Naive thymus-derived CD8-positive, alpha-beta T cell (primary cell): Measurements from ENCODE around the gene SLC4A8. TPM values are rescaled to one million over a fixed set of nuclear protein-coding genes. Genes with fewer than 3 reads are reported as not detected.
"Not testable (repeated sequence)": the region's sequence is repeated elsewhere in the genome, so short reads cannot be mapped to it uniquely, and the experiment has no call there.

Experiments
- ATAC-seq, 2 donors: fragments of 150-1000 bp; cut with Tn5 transposase in 1 of 2; sonication (Bioruptor Pico), chemical (Tn5 transposase) in 1 of 2; 1 replicate in 1 of 2; 2 replicates in 1 of 2; pipeline ENCODE4 v1.10.0; 2021; ENCODE audit warnings: mild to moderate bottlenecking in 2 of 2, moderate library complexity in 2 of 2
- POLR2A ChIA-PET: fragments of 350-600 bp; sonication (Branson Sonifier 250); formaldehyde crosslinking; loops from one replicate; lab custom pipeline; 2021; ENCODE audit warnings: antibody characterized with exemption; lab: Charles Lee
- DNase-seq, 10 donors: peaks; one replicate each; pipeline versions ENCODE4 v3.0.0 to v3.0.0-alpha.2; 2020 to 2022
- H3K27ac Mint-ChIP-seq, 10 donors: one replicate each; pipeline ENCODE4 v1.8.0; 2020 to 2022; ENCODE audit warnings: mild to moderate bottlenecking in 10 of 10, mixed read lengths in 10 of 10, moderate library complexity in 4 of 10, inconsistent platforms in 1 of 10
- H3K27me3 Mint-ChIP-seq, 5 donors: one replicate each; pipeline ENCODE4 v1.8.0; 2021 to 2022; ENCODE audit warnings: mixed read lengths in 5 of 5
- H3K36me3 Mint-ChIP-seq, 3 donors: one replicate each; pipeline ENCODE4 v1.8.0; 2020 to 2022; ENCODE audit warnings: mixed read lengths in 3 of 3, mild to moderate bottlenecking in 2 of 3, inconsistent platforms in 1 of 3
- H3K4me1 Mint-ChIP-seq, 4 donors: one replicate each; pipeline ENCODE4 v1.8.0; 2021 to 2022; ENCODE audit warnings: mixed read lengths in 4 of 4
- H3K4me3 Mint-ChIP-seq, 10 donors: one replicate each; pipeline ENCODE4 v1.8.0; 2020 to 2022; ENCODE audit warnings: mild to moderate bottlenecking in 10 of 10, mixed read lengths in 10 of 10, moderate library complexity in 6 of 10, inconsistent platforms in 1 of 10
- H3K9me3 Mint-ChIP-seq, 9 donors: one replicate each; pipeline ENCODE4 v1.8.0; 2020 to 2022; ENCODE audit warnings: mixed read lengths in 9 of 9, mild to moderate bottlenecking in 3 of 9, inconsistent platforms in 1 of 9, moderate library complexity in 1 of 9
- polyA plus RNA-seq, 3 donors: library from polyadenylated mRNA; unstranded; fragments of 300-500 nt; fragmentation: Illumina TruSeq; gene quantifications; one replicate each; pipeline ENCODE4 v1.2.3, GENCODE V29; 2021
- total RNA-seq, 8 experiments: library from RNA in 2 of 8; stranded (reverse) in 2 of 8; gene quantifications; one replicate each; pipeline ENCODE4 v1.2.3 and lab custom pipeline; 2021 to 2026

SLC4A8 gene
- total and polyA plus RNA-seq, 5 experiments from 2014 or later: 0.41 to 0.99 (median 0.52) TPM

DNA sequence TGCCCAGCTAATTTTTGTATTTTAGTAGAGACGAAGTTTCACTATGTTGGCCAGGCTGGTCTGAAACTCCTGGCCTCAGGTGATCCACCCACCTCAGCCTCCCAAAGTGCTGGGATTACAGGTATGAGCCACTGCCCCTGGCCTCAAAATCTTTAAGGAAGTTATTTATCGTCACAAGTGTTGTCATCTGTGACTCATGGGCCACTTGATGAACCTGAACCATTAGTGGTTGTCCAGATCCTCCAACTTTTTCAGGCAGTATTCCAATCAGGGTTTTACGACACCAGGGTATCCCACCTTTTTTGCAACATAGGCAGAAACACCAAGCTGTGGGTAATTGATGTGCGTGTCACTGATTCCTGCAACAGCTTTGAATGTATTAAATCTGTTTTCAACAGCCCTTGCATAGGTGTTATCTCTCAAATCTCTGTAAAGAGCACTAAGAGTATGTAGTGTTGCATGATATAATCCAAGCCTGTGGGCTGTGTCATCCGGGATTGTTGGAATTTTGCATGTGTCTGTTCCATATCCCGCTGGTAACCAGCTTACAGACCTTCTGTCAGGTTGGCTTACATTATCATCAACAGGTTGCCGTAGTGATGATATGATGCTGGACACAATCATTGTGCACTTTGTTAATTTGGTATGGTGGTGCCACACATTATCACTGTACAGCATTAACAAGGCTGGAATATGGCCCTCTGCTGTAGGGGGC, 87.1 kb downstream of the SLC4A8 start:
- H3K27ac Mint-ChIP-seq: no peak overlapping the region
- no peaks in the 10 kb centered on the region for H3K27me3 Mint-ChIP-seq
- H3K36me3 Mint-ChIP-seq: peaks cover 0 to 3% (median 0%) of the 10 kb centered on the region in 3 donors
- peaks cover 0 to 1% (median 0%) of the 10 kb centered on the region in 4 donors for H3K4me1 Mint-ChIP-seq
- POLR2A ChIA-PET: no interaction called here
- DNase-seq (no peak), ATAC-seq (no peak)
- H3K4me3 Mint-ChIP-seq: no peak overlapping the region
- H3K9me3 Mint-ChIP-seq: no peaks in the 10 kb centered on the region

DNA sequence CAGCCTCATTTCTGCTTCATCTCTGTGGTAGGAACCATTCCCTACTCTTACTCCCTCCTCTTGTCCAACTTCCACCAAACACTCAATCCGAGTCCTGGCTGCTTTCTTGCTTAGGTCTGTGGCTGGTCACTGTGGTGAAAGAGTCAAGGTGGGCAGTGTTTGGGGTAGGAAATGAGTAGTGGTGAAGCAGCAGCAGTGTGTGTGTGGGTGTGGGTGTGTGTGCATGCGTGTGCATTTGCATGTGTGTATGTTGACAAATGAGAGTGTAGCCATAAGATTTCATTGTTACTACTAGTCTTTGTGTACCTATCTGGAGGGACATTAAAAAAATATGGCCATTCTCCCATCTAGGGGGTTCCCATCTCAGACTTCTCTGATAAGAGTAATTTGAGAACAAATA, 87.8 kb downstream of the SLC4A8 start:
- POLR2A ChIA-PET: no interaction called here
- DNase-seq (no peak), ATAC-seq (no peak)
- Mint-ChIP-seq H3K9me3 (no peaks in the 10 kb centered on the region), H3K36me3 (peaks cover 0 to 3% (median 0%) of the 10 kb centered on the region in 3 donors), H3K27ac (no peak overlapping the region), H3K27me3 (no peaks in the 10 kb centered on the region), H3K4me1 (peaks cover 0 to 1% (median 0%) of the 10 kb centered on the region in 4 donors), H3K4me3 (no peak overlapping the region)

DNA sequence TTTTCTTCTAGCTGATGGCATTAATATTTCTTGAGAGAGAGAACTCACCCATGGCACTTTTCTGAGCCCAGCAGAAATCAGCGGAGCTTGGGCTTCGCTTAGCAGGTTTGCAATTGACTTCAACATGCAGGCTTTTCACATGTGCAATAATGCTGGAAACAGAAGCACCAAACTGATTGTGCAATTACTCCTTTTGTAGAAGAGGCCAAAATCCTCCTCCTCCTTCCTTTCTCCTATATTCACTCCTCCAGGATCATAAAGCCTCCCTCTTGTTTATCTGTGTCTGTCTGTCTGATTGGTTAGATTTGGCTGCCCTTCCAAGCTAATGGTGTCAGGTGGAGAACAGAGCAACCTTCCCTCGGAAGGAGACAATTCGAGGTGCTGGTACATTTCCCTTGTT, 90.4 kb downstream of the SLC4A8 start:
- H3K36me3 Mint-ChIP-seq, ATAC-seq, H3K9me3 Mint-ChIP-seq, H3K4me1 Mint-ChIP-seq, H3K4me3 Mint-ChIP-seq, POLR2A ChIA-PET, H3K27ac Mint-ChIP-seq, H3K27me3 Mint-ChIP-seq, DNase-seq: not testable (repeated sequence)

- Mint-ChIP-seq H3K27ac (no peak overlapping the region), H3K4me3 (no peak overlapping the region), H3K4me1 (peaks cover 0 to 2% (median under 1%) of the 10 kb centered on the region in 4 donors), H3K27me3 (no peaks in the 10 kb centered on the region), H3K9me3 (no peaks in the 10 kb centered on the region), H3K36me3 (peaks cover 0 to 3% (median 0%) of the 10 kb centered on the region in 3 donors)
- POLR2A ChIA-PET: no interaction called here
- DNase-seq (no peak), ATAC-seq (no peak)
These were observed 92.7 kb downstream of the SLC4A8 start for GRCh38 chr12:51517316-51517715.

- no peaks in the 10 kb centered on the region for H3K27me3 Mint-ChIP-seq
- no peak overlapping the region for H3K27ac Mint-ChIP-seq
- no peak for ATAC-seq
- H3K36me3 Mint-ChIP-seq: peaks cover 0 to 3% (median 0%) of the 10 kb centered on the region in 3 donors
- H3K4me3 Mint-ChIP-seq: no peak overlapping the region
- H3K9me3 Mint-ChIP-seq: no peaks in the 10 kb centered on the region
- POLR2A ChIA-PET: no interaction called here
- peaks cover 0 to 2% (median under 1%) of the 10 kb centered on the region in 4 donors for H3K4me1 Mint-ChIP-seq
- no peak for DNase-seq
These were observed 93.2 kb downstream of the SLC4A8 start for GRCh38 chr12:51517800-51518199.

GRCh38 chr12:51519755-51520154, 95.1 kb downstream of the SLC4A8 start:
- ATAC-seq: no peak
- no peak for DNase-seq
- H3K27me3 Mint-ChIP-seq: no peaks in the 10 kb centered on the region
- H3K9me3 Mint-ChIP-seq: no peaks in the 10 kb centered on the region
- peaks cover 0 to 2% (median 0%) of the 10 kb centered on the region in 4 donors for H3K4me1 Mint-ChIP-seq
- no peak overlapping the region for H3K4me3 Mint-ChIP-seq
- H3K27ac Mint-ChIP-seq: peak overlapping the region in 2 of 10 donors; percentile 1 to 17
- H3K36me3 Mint-ChIP-seq: peaks cover 0 to 3% (median 0%) of the 10 kb centered on the region in 3 donors
- POLR2A ChIA-PET: no interaction called here

DNA sequence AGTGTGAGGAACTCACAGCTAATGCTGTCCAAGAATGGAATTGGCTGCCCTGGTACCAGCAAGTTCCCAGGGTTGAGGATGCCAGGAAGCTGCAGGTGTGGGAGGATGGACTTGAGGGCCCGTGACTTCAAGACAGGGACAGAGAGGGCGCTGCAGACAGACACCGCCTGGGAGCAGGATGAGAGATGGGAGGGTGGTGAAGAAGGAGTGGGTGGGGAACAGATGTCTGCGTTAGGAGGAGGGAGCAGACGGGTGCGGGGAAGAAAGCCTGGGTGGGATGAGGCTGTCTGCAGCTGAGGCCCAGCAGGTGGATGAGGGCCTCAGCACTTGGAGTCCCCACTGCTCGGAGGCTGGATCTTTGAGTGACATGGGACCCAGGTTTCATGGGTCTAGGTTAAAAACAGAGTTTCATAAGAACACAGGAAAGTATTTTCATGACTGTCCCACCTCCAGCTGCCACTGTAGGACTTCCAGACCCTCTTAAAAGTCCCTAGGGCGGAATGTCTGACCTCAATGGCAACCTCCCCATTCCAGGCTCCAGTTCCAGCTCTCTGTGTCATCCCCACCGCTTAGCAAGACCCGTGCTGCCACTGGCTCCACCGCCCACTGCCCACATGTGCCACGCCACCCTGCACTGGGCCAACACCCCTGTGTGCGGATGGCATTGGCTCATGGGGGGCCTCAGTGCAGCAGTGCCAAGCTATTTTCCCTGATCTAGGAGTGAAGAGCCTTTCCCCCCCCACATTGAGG, 96.1 kb downstream of the SLC4A8 start:
- H3K4me1 Mint-ChIP-seq: peaks cover 0 to 2% (median 0%) of the 10 kb centered on the region in 4 donors
- no peak overlapping the region for H3K4me3 Mint-ChIP-seq
- ATAC-seq: no peak
- H3K36me3 Mint-ChIP-seq: no peaks in the 10 kb centered on the region
- peak overlapping the region in 3 of 10 donors; percentile 53 to 78 (median 55) for H3K27ac Mint-ChIP-seq
- no peaks in the 10 kb centered on the region for H3K27me3 Mint-ChIP-seq
- POLR2A ChIA-PET: interaction anchor here (1.3 kb wide), 1 partner anchor 11 kb away, joined by 3 read pairs; no protein-coding TSS in a partner anchor
- no peak for DNase-seq
- no peaks in the 10 kb centered on the region for H3K9me3 Mint-ChIP-seq

DNA sequence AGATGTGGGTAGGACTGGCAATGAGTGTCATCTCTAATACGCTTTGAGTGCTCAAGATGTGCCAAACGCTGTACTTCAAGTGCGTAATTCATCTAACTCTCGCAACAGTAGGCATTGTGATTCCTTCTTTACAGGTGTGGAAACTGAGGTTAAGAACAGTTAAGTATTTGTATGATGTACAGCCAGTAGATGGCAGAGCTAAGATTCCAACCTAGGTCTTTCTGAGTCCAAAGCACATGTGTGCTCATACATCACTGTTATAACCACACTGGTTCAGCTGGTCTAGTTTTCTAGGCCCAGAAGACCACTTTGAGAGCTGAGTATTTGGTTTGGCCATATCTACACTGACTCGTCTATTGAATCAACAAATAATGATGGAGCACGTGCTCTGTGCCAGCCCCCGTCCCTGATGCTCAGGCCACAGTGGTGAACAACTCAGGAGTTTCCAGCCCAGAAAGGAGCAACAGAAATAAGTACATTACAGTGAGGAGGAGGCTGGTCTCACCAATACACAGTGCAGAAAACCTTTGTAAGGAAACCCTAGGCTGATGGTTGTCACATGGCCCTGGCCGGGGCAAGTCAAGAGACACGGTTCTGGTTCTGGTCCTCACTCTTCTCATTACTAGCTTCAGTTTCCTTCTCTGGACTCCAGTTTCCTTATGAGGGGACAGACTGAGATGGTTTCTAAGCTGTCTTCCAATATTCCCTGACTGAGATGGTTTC, 97.1 kb downstream of the SLC4A8 start:
- Mint-ChIP-seq H3K36me3 (no peaks in the 10 kb centered on the region), H3K27me3 (no peaks in the 10 kb centered on the region), H3K4me1 (peaks cover 0 to 2% (median 0%) of the 10 kb centered on the region in 4 donors), H3K9me3 (no peaks in the 10 kb centered on the region), H3K4me3 (no peak overlapping the region), H3K27ac (peak overlapping the region in 1 of 10 donors; percentile 55)
- POLR2A ChIA-PET: interaction anchor here (1.3 kb wide), 1 partner anchor 10 kb away, joined by 3 read pairs; no protein-coding TSS in a partner anchor
- ATAC-seq: no peak
- DNase-seq: no peak

GRCh38 chr12:51522696-51523095, 98.1 kb downstream of the SLC4A8 start:
- no peaks in the 10 kb centered on the region for H3K27me3 Mint-ChIP-seq

DNA sequence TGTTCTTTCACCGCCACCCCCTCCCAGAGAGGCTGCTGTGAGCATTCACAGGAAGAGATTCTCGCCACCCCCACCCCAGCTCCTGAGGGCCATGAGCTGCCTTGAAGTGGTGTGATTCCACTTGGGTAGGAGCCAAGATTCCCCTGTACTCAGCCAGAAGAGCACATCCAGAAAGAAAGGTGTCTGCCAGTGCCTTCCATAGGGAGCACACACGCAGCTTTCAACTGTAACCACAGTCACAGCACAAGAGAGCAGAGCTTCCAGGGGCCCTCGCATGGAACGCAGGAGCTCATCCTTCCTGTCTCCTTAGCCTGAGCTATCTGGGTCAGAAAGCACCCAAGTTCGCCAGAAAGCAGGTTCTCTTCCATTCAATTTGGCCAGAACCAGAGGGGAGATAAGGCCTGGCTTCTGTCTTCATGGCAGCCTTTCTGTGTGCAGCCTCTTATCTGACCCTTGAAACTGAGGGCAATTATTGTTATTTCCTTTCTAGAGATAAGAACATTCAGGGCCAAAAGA, 99.8 kb downstream of the SLC4A8 start:
- POLR2A ChIA-PET: no interaction called here
- no peaks in the 10 kb centered on the region for H3K9me3 Mint-ChIP-seq
- no peak for ATAC-seq
- H3K4me1 Mint-ChIP-seq: peaks cover 0 to 2% (median under 1%) of the 10 kb centered on the region in 4 donors
- DNase-seq: no peak
- no peaks in the 10 kb centered on the region for H3K36me3 Mint-ChIP-seq
- no peak overlapping the region for H3K4me3 Mint-ChIP-seq
- H3K27ac Mint-ChIP-seq: no peak overlapping the region
- no peaks in the 10 kb centered on the region for H3K27me3 Mint-ChIP-seq

More at GRCh38 chr12:51522696-51523095, 98.1 kb downstream of the SLC4A8 start:
- no peaks in the 10 kb centered on the region for H3K36me3 Mint-ChIP-seq
- POLR2A ChIA-PET: no interaction called here
- H3K4me1 Mint-ChIP-seq: peaks cover 0 to 2% (median under 1%) of the 10 kb centered on the region in 4 donors
- H3K27ac Mint-ChIP-seq: no peak overlapping the region
- no peak overlapping the region for H3K4me3 Mint-ChIP-seq
- no peaks in the 10 kb centered on the region for H3K9me3 Mint-ChIP-seq
- DNase-seq (no peak), ATAC-seq (no peak)

- H3K27ac Mint-ChIP-seq: peak overlapping the region in 1 of 10 donors; percentile 56
- DNase-seq: no peak
- no peaks in the 10 kb centered on the region for H3K9me3 Mint-ChIP-seq
- peaks cover 0 to 2% (median 0%) of the 10 kb centered on the region in 4 donors for H3K4me1 Mint-ChIP-seq
- H3K4me3 Mint-ChIP-seq: no peak overlapping the region
- no peak for ATAC-seq
- peaks cover 0 to 2% (median 0%) of the 10 kb centered on the region in 5 donors for H3K27me3 Mint-ChIP-seq
- no peaks in the 10 kb centered on the region for H3K36me3 Mint-ChIP-seq
- POLR2A ChIA-PET: no interaction called here
These were observed 100.9 kb downstream of the SLC4A8 start for GRCh38 chr12:51525518-51525917.

- Mint-ChIP-seq H3K36me3 (no peaks in the 10 kb centered on the region), H3K4me1 (peaks cover 0 to 10% (median 8%) of the 10 kb centered on the region in 4 donors), H3K27ac (no peak overlapping the region), H3K9me3 (no peaks in the 10 kb centered on the region), H3K4me3 (no peak overlapping the region), H3K27me3 (peaks cover 0 to 8% (median 4%) of the 10 kb centered on the region in 5 donors)
- no peak for ATAC-seq
- no peak for DNase-seq
- POLR2A ChIA-PET: no interaction called here
These were observed 103.3 kb downstream of the SLC4A8 start for GRCh38 chr12:51527966-51528365.
